Measurements from ENCODE around the gene SRSF3.

The SRSF3 gene

DNA sequence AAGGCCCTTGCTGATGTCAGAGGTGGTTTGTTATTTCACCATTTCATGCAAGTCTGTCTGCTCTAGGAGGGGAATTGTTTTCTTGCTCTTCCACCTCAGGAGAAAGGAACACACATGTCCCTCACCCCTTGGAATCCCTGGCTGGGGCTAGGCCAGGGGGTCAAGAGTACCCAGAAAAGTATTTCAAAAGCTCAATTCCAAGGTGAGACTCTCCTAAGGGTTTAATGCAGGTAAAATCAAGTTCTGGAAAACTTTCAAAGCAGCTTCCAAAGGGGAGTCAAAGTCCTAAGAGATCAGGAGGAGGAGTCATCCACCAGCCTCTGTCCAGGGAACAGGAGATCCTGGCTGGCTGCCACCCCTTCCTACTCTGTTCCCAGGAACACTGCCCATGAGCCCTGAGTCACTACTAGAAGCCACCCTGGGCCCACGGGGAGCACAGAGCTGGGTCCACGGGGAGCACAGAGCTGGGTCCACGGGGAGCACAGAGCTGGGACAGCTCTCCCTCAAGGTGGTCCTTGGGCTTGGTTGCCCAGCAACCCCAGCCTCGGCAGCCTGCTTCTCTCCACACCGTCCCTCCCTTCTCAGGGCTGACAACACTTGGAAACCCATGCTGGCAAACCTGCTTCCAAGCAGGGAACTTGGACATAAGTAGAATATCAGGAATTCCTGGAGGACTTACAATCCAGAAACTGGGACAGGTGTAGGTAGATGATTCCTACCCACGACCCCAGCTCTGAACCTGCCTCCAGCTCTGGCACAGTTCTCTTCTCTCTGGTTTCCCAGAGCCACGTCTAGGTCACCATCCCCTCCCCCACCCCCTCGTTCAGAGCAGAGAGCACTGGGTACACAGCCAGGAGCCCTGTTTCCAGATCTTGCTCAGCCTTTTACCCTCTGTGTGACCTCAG, 49.0 kb downstream of the SRSF3 start:
- H3K9me2 ChIP-seq (replicated peaks; ENCODE audit: insufficient read depth, low read length) = no peaks in the 10 kb centered on the region
- no peak for TF ChIP-seq EZH2phosphoT487 (conservative IDR thresholded peaks at IDR 0.05; ENCODE audit: low read length)
- TF ChIP-seq, protein P1, sequence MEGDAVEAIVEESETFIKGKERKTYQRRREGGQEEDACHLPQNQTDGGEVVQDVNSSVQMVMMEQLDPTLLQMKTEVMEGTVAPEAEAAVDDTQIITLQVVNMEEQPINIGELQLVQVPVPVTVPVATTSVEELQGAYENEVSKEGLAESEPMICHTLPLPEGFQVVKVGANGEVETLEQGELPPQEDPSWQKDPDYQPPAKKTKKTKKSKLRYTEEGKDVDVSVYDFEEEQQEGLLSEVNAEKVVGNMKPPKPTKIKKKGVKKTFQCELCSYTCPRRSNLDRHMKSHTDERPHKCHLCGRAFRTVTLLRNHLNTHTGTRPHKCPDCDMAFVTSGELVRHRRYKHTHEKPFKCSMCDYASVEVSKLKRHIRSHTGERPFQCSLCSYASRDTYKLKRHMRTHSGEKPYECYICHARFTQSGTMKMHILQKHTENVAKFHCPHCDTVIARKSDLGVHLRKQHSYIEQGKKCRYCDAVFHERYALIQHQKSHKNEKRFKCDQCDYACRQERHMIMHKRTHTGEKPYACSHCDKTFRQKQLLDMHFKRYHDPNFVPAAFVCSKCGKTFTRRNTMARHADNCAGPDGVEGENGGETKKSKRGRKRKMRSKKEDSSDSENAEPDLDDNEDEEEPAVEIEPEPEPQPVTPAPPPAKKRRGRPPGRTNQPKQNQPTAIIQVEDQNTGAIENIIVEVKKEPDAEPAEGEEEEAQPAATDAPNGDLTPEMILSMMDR (IDR thresholded peaks at IDR 0.05; ENCODE audit: insufficient read depth, low read length, poor library complexity, severe bottlenecking) = no peak
- H3K27me3 ChIP-seq (ENCODE audit: low read length) = no peaks in the 10 kb centered on the region
- no peaks in the 10 kb centered on the region for H3F3A ChIP-seq (ENCODE audit: insufficient read depth)
- no peak overlapping the region for H3K4me3 ChIP-seq (ENCODE audit: insufficient read depth, low read length, poor library complexity, severe bottlenecking)
- no peaks in the 10 kb centered on the region for H3K9me3 ChIP-seq (ENCODE audit: insufficient read depth, low read length)
- no peak overlapping the region for H3K27ac ChIP-seq (ENCODE audit: low read depth, low read length)
- no peaks in the 10 kb centered on the region for H4K20me1 ChIP-seq (ENCODE audit: low read depth, low read length)
- no peak overlapping the region for H3K4me2 ChIP-seq (ENCODE audit: low read depth, low read length, poor library complexity, severe bottlenecking)
- H3K36me3 ChIP-seq (ENCODE audit: low read length) = no peaks in the 10 kb centered on the region
- no peaks in the 10 kb centered on the region for H3K79me2 ChIP-seq (ENCODE audit: insufficient read depth, low read length)
- H2AFZ ChIP-seq (ENCODE audit: low read depth, low read length, severe bottlenecking) = no peak overlapping the region
- H3K9ac ChIP-seq (ENCODE audit: low read length) = no peak overlapping the region

DNA sequence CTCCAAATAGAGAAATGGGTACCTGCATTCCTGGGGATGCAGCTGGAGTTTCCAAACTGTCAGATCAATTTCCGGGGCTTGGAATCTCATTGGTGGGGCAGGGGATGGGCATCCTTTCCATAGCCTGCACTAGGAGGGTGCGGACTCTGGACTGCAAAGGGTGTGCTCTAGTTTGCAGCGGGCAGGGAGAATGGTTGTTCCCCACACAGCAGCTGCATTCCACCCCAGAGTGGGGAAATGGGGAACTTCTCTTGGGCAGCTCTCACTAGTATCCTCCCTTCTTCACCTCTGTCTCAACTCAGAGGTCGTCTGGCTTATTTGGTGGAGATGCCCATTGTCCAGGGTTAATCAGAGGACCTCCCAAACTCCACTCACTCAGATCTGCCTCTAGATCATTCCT, 49.8 kb downstream of the SRSF3 start:
- no peak overlapping the region for H2AFZ ChIP-seq (ENCODE audit: low read depth, low read length, severe bottlenecking)
- H3K9me3 ChIP-seq (ENCODE audit: insufficient read depth, low read length) = no peaks in the 10 kb centered on the region
- TF ChIP-seq, protein P1 (IDR thresholded peaks at IDR 0.05; ENCODE audit: insufficient read depth, low read length, poor library complexity, severe bottlenecking) = no peak
- TF ChIP-seq EZH2phosphoT487 (conservative IDR thresholded peaks at IDR 0.05; ENCODE audit: low read length) = no peak
- no peaks in the 10 kb centered on the region for H3K79me2 ChIP-seq (ENCODE audit: insufficient read depth, low read length)
- H3K4me2 ChIP-seq (ENCODE audit: low read depth, low read length, poor library complexity, severe bottlenecking) = no peak overlapping the region
- no peak overlapping the region for H3K4me3 ChIP-seq (ENCODE audit: insufficient read depth, low read length, poor library complexity, severe bottlenecking)
- H3K27me3 ChIP-seq (ENCODE audit: low read length) = no peaks in the 10 kb centered on the region
- no peaks in the 10 kb centered on the region for H3K36me3 ChIP-seq (ENCODE audit: low read length)
- no peaks in the 10 kb centered on the region for H3F3A ChIP-seq (ENCODE audit: insufficient read depth)
- no peak overlapping the region for H3K27ac ChIP-seq (ENCODE audit: low read depth, low read length)
- H3K9me2 ChIP-seq (replicated peaks; ENCODE audit: insufficient read depth, low read length) = no peaks in the 10 kb centered on the region
- H4K20me1 ChIP-seq (ENCODE audit: low read depth, low read length) = no peaks in the 10 kb centered on the region
- no peak overlapping the region for H3K9ac ChIP-seq (ENCODE audit: low read length)

DNA sequence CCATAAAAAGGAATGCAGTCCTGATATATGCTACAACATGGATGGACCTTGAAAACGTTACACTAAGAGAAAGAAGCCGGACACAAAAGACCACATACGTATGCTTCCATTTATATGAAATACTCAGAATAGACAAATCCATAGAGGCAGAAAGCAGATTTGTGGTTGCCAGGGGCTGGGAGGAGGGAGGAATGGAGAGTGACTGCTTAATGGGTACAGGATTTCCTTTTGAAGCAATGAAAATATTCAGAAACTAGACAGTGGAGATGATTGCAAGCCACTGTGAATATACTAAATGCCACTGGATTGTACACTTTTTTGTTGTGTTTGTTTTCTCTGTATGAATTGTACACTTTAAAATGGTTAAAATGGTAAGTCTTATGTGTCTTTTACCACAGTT, 54.9 kb downstream of the SRSF3 start:
- TF ChIP-seq EZH2phosphoT487 (conservative IDR thresholded peaks at IDR 0.05; ENCODE audit: low read length) = 0 out of 2 replicates have a peak, but pooled peaks have one; percentile 7
- TF ChIP-seq, protein P1 (IDR thresholded peaks at IDR 0.05; ENCODE audit: insufficient read depth, low read length, poor library complexity, severe bottlenecking) = no peak
- Histone ChIP-seq H3K36me3 (ENCODE audit: low read length) (no peaks in the 10 kb centered on the region), H3K79me2 (ENCODE audit: insufficient read depth, low read length) (no peaks in the 10 kb centered on the region), H3F3A (ENCODE audit: insufficient read depth) (no peaks in the 10 kb centered on the region), H3K4me2 (ENCODE audit: low read depth, low read length, poor library complexity, severe bottlenecking) (no peak overlapping the region), H3K27me3 (ENCODE audit: low read length) (no peaks in the 10 kb centered on the region), H3K27ac (ENCODE audit: low read depth, low read length) (no peak overlapping the region), H3K4me3 (ENCODE audit: insufficient read depth, low read length, poor library complexity, severe bottlenecking) (no peak overlapping the region), H4K20me1 (ENCODE audit: low read depth, low read length) (no peaks in the 10 kb centered on the region), H2AFZ (ENCODE audit: low read depth, low read length, severe bottlenecking) (no peak overlapping the region), H3K9me2 (replicated peaks; ENCODE audit: insufficient read depth, low read length) (no peaks in the 10 kb centered on the region), H3K9ac (ENCODE audit: low read length) (no peak overlapping the region), H3K9me3 (ENCODE audit: insufficient read depth, low read length) (no peaks in the 10 kb centered on the region)

Measured in SU-DHL-6 (cell line).